Ovary (tissue), 9 donors: ENCODE measurements around the gene CYP4V2. TPM values are rescaled to one million over a fixed set of nuclear protein-coding genes. Genes with fewer than 3 reads are reported as not detected.

ENCODE experiments used
- DNase-seq, 5 donors: peaks; one replicate each; pipeline ENCODE4 v3.0.0-alpha.2; 2019 to 2020
- H3K27ac ChIP-seq, 2 donors: fragments of 200-600 bp; one replicate each; pipeline versions ENCODE4 v1.5.1 to v1.8.0; 2019 to 2022
- H3K27me3 ChIP-seq: fragments of 200-600 bp; one replicate; pipeline ENCODE4 v1.8.0; 2022
- H3K36me3 ChIP-seq: fragments of 200-600 bp; sonication (generic); one replicate; pipeline ENCODE4 v1.5.1; 2019
- H3K4me1 ChIP-seq: one replicate; pipeline ENCODE4 v1.8.1; 2013; ENCODE audit warnings: mild to moderate bottlenecking, moderate library complexity; ENCODE audit not compliant: insufficient read depth
- H3K4me3 ChIP-seq: fragments of 200-600 bp; sonication (generic); one replicate; pipeline ENCODE4 v1.5.1; 2017
- H3K9me3 ChIP-seq, 2 donors: fragments of 200-600 bp in 1 of 2; sonication (generic) in 1 of 2; one replicate each; pipeline versions ENCODE4 v1.5.1 to v1.8.1; 2013 to 2019; ENCODE audit warnings: mild to moderate bottlenecking in 1 of 2, moderate library complexity in 1 of 2
- EP300 ChIP-seq: sonication (generic); formaldehyde crosslinking; IDR thresholded peaks from one replicate; pipeline ENCODE4 v1.6.1; 2017; ENCODE audit warnings: antibody characterized with exemption
- POLR2A ChIP-seq: fragments of 450-650 bp; IDR thresholded peaks from one replicate; pipeline ENCODE4 v1.6.1; 2017; ENCODE audit warnings: antibody characterized with exemption, mild to moderate bottlenecking, moderate library complexity
- WGBS, 3 donors: extraction: QIAGEN DNeasy Blood & Tissue Kit in 1 of 3; methylation state at CpG; one replicate each; pipeline versions ENCODE4 v1.1.5 to v1.1.7; 2013 to 2017; 5-methylcytosine and 5-hydroxymethylcytosine counted together
- intact Hi-C, 4 donors: fragments of 100-400 bp; cut with DNase I; formaldehyde crosslinking; loops; one replicate each; pipeline versions ENCODE4 v1.11.0 to v1.15.1; 2022 to 2023
- polyA plus RNA-seq, 2 donors: library from polyadenylated mRNA; stranded (reverse); fragments of 200-250 nt in 1 of 2; fragments of 350-450 nt in 1 of 2; fragmentation: Illumina TruSeq in 1 of 2; extraction: RNeasy Lipid Tissue Mini Kit (QIAGEN cat#74804) in 1 of 2; gene quantifications; one replicate each; pipeline ENCODE4 v1.2.3, GENCODE V29; 2013 to 2014
- total RNA-seq, 7 donors: library from RNA; depleted of rRNA in 2 of 7; stranded (reverse); fragments of >200 nt in 2 of 7; fragmentation: NEBNext Ultra II Directional in 3 of 7; extraction: Animal tissue kit (Norgen Biotek cat#: 25700) in 3 of 7; gene quantifications; one replicate each; pipeline versions ENCODE4 v1.1.0 to v1.2.4, GENCODE V29; 2016 to 2023
- TF ChIP-seq, protein P1 (sequence below), 3 donors: fragments of 450-650 bp in 2 of 3; fragments of 200-600 bp in 1 of 3; IDR thresholded peaks; one replicate each; pipeline versions ENCODE4 v1.5.1 to v1.8.0; 2016 to 2022; ENCODE audit warnings: antibody characterized with exemption in 3 of 3, mild to moderate bottlenecking in 1 of 3
- donor health status: DM: no; HTN: no; CAD: no; lungs with moderate emphysema.
- donor health status: DM: no; HTN: no; CAD: no.
- donor health status: Bipolar disorder and iron deficiency.
- donor health status: DM: yes; HTN: yes; CAD: no.
- donor health status: DM: no; HTN: no; CAD: no.
- donor health status: DM: yes; HTN: yes; CAD: no.

CYP4V2 gene
- total and polyA plus RNA-seq, 9 donors = 8.5 to 35.3 (median 17.9) TPM

DNA sequence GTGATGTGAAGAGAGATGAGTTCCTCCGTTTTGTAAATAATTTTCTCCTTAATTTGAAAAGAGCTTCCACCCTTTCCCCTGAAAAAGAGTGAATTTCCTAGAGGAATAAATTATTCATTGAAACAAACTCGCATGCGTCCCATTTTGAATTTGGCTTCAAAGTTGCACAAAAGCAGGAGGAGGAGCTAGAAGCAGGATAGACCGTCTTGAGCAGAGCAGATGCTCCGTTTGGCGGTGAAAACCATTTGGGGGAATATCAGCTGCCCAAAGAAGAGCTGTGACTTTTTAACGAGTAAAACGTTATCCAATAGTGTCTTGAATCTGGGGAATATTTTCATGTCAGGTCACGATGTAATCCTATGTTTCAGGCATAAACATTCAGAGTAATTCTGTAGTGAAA, 44.9 kb upstream of the CYP4V2 start:
- WGBS, 3 donors = 82 to 90% (median 88%) methylated on average over 9 of the region's 9 CpGs
- no peak for TF ChIP-seq POLR2A
- TF ChIP-seq, protein P1, sequence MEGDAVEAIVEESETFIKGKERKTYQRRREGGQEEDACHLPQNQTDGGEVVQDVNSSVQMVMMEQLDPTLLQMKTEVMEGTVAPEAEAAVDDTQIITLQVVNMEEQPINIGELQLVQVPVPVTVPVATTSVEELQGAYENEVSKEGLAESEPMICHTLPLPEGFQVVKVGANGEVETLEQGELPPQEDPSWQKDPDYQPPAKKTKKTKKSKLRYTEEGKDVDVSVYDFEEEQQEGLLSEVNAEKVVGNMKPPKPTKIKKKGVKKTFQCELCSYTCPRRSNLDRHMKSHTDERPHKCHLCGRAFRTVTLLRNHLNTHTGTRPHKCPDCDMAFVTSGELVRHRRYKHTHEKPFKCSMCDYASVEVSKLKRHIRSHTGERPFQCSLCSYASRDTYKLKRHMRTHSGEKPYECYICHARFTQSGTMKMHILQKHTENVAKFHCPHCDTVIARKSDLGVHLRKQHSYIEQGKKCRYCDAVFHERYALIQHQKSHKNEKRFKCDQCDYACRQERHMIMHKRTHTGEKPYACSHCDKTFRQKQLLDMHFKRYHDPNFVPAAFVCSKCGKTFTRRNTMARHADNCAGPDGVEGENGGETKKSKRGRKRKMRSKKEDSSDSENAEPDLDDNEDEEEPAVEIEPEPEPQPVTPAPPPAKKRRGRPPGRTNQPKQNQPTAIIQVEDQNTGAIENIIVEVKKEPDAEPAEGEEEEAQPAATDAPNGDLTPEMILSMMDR (IDR thresholded peaks at IDR 0.05) = no peak
- TF ChIP-seq EP300 = no peak
- H3K27ac ChIP-seq = no peak overlapping the region
- no peak for DNase-seq
- H3K36me3 ChIP-seq = no peaks in the 10 kb centered on the region
- intact Hi-C loops = loop anchor here in 1 of 4 donors (10.0 kb wide), 1 partner anchor 48 kb away; the partner anchor contains the start of gene CYP4V2
- H3K4me1 ChIP-seq = peaks cover 1% of the 10 kb centered on the region
- H3K4me3 ChIP-seq = no peak overlapping the region
- no peaks in the 10 kb centered on the region for H3K27me3 ChIP-seq
- no peaks in the 10 kb centered on the region for H3K9me3 ChIP-seq

DNA sequence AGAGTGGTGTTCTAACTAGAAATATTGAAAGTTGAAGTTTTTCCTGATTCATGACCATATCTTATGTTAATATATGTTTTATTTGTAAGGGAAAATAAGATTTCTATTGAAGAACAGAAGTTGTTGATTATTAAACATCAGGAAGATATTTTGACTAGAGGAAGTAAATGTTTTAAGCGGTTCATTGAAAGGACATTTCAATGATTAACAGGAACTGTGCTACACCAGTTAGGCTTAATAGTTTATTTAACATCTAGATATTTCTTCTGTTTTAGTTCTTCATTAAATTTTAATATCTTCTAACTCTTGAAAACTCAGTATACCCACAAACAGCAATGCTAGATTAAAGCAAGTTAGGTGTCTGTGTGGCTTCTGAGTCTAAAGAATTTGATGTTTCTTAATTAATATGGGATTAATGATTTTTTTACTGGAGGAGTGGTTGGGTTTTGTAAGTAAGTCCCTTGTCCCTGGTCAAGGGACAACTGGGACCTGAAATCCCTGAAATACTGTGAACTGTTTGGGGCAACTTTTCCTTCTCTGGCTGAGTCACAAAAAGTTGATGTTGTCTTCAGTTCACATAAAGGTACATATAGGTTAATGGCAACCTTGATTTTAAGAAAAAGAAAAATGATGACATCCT, 42.9 kb upstream of the CYP4V2 start:
- no peak for TF ChIP-seq POLR2A
- TF ChIP-seq EP300 = no peak
- TF ChIP-seq, protein P1 (IDR thresholded peaks at IDR 0.05) = no peak
- Histone ChIP-seq H3K4me3 (no peak overlapping the region), H3K27me3 (no peaks in the 10 kb centered on the region), H3K4me1 (peaks cover 1% of the 10 kb centered on the region), H3K36me3 (no peaks in the 10 kb centered on the region), H3K9me3 (no peaks in the 10 kb centered on the region), H3K27ac (no peak overlapping the region)
- intact Hi-C loops = loop anchor here in 2 of 4 donors (2.0 to 10.0 kb wide), 2 partner anchors 42 to 46 kb away; partner anchors contain the start of gene CYP4V2 (in 2 of the 2)
- 94 to 96% (median 94%) methylated on average over 1 of the region's 1 CpG for WGBS, 3 donors
- DNase-seq = no peak

- Histone ChIP-seq H3K4me1 (peaks cover 1% of the 10 kb centered on the region), H3K27me3 (no peaks in the 10 kb centered on the region), H3K27ac (peak overlapping the region in 1 of 2 donors; percentile 63), H3K36me3 (no peaks in the 10 kb centered on the region), H3K4me3 (no peak overlapping the region), H3K9me3 (no peaks in the 10 kb centered on the region)
- no peak for TF ChIP-seq EP300
- TF ChIP-seq, protein P1 (IDR thresholded peaks at IDR 0.05) = peak in 1 of 3 donors; percentile 50
- intact Hi-C loops = loop anchor here in 3 of 4 donors (2.0 to 10.0 kb wide), 3 partner anchors 41 to 45 kb away; partner anchors contain the start of gene CYP4V2 (in 3 of the 3)
- WGBS, 3 donors = 13 to 48% (median 16%) methylated on average over 14 of the region's 14 CpGs
- DNase-seq = peak; percentile 62 to 83 (median 68)
Observed at GRCh38 chr4:186149872-186150271, 41.5 kb upstream of the CYP4V2 start.

- H3K27ac ChIP-seq = no peak overlapping the region
- H3K27me3 ChIP-seq = no peaks in the 10 kb centered on the region
- no peaks in the 10 kb centered on the region for H3K36me3 ChIP-seq
- no peak for DNase-seq
- intact Hi-C loops = loop anchor here in 1 of 4 donors (5.0 kb wide), 1 partner anchor 41 kb away; the partner anchor contains the start of gene CYP4V2
- H3K9me3 ChIP-seq = no peaks in the 10 kb centered on the region
- H3K4me1 ChIP-seq = no peaks in the 10 kb centered on the region
- TF ChIP-seq POLR2A = no peak
- no peak for TF ChIP-seq EP300
- TF ChIP-seq, protein P1 (IDR thresholded peaks at IDR 0.05) = no peak
- 93 to 94% (median 93%) methylated on average over 13 of the region's 13 CpGs for WGBS, 3 donors
- H3K4me3 ChIP-seq = no peak overlapping the region
Observed at GRCh38 chr4:186150926-186151325, 40.4 kb upstream of the CYP4V2 start.
